Measurements from ENCODE around the gene CC2D2B. TPM values are rescaled to one million over a fixed set of nuclear protein-coding genes. Genes with fewer than 3 reads are reported as not detected.

The CC2D2B gene
- total and polyA plus RNA-seq, 2 of the 13 experiments (the other 11 are each of a cell fraction or from before 2014, with no cell fraction given) = 0.20 TPM; not detected in 1

DNA sequence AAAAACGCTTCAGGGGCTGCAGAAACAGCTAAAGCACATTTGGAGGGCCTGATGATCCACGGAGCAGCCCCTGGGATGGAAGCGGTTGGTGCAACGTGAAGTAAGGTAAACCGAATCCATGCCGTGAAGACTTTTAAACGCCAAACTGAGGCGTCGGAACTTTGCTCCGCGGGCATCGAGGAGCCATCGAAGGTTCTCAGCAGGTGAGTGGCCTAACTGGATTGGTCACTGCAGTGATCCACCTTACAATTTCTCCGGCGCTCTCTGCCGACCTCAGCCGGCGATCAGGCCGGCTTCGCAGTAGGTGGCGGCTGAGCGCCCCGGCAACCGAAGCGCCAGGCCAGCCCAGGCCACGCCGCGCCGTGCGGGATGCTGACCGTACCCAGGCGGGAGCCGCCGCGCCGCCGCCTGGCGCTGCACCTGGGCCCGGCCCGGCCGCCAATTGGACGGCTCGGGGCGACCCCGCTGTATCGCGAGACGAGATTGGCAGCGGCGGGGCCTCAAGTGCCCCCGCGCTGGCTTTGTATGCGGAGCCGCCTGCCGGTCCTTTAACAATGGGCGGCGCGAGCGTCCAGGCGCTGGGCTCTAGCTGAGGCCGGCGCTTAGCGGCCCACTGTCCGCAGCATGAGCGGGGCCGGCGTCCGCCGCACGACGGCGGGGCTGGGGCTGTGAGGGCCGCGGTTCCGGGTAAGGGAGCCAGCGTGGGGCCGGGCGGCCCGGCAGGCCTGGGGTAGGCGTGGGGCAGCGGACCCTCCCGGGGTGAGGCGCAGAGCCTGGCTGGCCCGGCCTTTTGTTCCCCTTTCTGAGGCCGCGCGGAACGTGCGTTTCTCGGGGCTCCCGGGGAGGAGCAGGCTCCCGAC lies 135.5 kb downstream of the CC2D2B start, which contains the start of gene CCNJ (continued):
- TF ChIP-seq NCOA5 (CRISPR knock-in tag; IDR thresholded peaks at IDR 0.05) = no peak
- TF ChIP-seq SKI (IDR thresholded peaks at IDR 0.05; ENCODE audit: partially characterized antibody) = peak; percentile 63
- no peak for TF ChIP-seq HNF4A (CRISPR knock-in tag; IDR thresholded peaks at IDR 0.05)
- no peak for TF ChIP-seq KAT2B (IDR thresholded peaks at IDR 0.05; ENCODE audit: borderline replicate concordance, low read depth, low read length)
- TF ChIP-seq, protein P1, sequence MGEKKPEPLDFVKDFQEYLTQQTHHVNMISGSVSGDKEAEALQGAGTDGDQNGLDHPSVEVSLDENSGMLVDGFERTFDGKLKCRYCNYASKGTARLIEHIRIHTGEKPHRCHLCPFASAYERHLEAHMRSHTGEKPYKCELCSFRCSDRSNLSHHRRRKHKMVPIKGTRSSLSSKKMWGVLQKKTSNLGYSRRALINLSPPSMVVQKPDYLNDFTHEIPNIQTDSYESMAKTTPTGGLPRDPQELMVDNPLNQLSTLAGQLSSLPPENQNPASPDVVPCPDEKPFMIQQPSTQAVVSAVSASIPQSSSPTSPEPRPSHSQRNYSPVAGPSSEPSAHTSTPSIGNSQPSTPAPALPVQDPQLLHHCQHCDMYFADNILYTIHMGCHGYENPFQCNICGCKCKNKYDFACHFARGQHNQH (CRISPR knock-in tag; IDR thresholded peaks at IDR 0.05) = peak; percentile 37
- TF ChIP-seq PHF21A (CRISPR knock-in tag; IDR thresholded peaks at IDR 0.05) = peak; percentile 75
- TF ChIP-seq, protein P2, sequence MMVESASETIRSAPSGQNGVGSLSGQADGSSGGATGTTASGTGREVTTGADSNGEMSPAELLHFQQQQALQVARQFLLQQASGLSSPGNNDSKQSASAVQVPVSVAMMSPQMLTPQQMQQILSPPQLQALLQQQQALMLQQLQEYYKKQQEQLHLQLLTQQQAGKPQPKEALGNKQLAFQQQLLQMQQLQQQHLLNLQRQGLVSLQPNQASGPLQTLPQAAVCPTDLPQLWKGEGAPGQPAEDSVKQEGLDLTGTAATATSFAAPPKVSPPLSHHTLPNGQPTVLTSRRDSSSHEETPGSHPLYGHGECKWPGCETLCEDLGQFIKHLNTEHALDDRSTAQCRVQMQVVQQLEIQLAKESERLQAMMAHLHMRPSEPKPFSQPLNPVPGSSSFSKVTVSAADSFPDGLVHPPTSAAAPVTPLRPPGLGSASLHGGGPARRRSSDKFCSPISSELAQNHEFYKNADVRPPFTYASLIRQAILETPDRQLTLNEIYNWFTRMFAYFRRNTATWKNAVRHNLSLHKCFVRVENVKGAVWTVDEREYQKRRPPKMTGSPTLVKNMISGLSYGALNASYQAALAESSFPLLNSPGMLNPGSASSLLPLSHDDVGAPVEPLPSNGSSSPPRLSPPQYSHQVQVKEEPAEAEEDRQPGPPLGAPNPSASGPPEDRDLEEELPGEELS (CRISPR knock-in tag; IDR thresholded peaks at IDR 0.05) = peak; percentile 44; the same call in 1 of the 2 replicates
- peak; percentile 82; the same call in 1 of the 2 replicates for TF ChIP-seq SIN3A (IDR thresholded peaks at IDR 0.05; ENCODE audit: borderline replicate concordance, low read depth, low read length)
- TF ChIP-seq FIP1L1 (IDR thresholded peaks at IDR 0.05; ENCODE audit: borderline replicate concordance, insufficient read depth, low read depth, low read length) = no peak
- TF ChIP-seq, protein P3, sequence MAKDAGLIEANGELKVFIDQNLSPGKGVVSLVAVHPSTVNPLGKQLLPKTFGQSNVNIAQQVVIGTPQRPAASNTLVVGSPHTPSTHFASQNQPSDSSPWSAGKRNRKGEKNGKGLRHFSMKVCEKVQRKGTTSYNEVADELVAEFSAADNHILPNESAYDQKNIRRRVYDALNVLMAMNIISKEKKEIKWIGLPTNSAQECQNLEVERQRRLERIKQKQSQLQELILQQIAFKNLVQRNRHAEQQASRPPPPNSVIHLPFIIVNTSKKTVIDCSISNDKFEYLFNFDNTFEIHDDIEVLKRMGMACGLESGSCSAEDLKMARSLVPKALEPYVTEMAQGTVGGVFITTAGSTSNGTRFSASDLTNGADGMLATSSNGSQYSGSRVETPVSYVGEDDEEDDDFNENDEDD (CRISPR knock-in tag; IDR thresholded peaks at IDR 0.05; ENCODE audit: borderline replicate concordance) = peak; percentile 94
- TF ChIP-seq RXRA (CRISPR knock-in tag; IDR thresholded peaks at IDR 0.05) = peak; percentile 68; the same call in 1 of the 2 replicates
- TF ChIP-seq ZMYM4 (CRISPR knock-in tag; IDR thresholded peaks at IDR 0.05) = peak; percentile 87; the same call in 1 of the 2 replicates
- TF ChIP-seq PCBP2 (optimal IDR thresholded peaks at IDR 0.05; ENCODE audit: low read depth, low read length, poor library complexity, severe bottlenecking) = no peak
- TF ChIP-seq RBAK (CRISPR knock-in tag; IDR thresholded peaks at IDR 0.05) = no peak
- TF ChIP-seq ZMYM3 (CRISPR knock-in tag; IDR thresholded peaks at IDR 0.05) = no peak
- no peak for TF ChIP-seq ZBTB25 (CRISPR knock-in tag; IDR thresholded peaks at IDR 0.05)
- peak; percentile 30; the same call in 1 of the 2 replicates for TF ChIP-seq SNAPC4 (CRISPR knock-in tag; IDR thresholded peaks at IDR 0.05)
- no peak for TF ChIP-seq CCAR2 (optimal IDR thresholded peaks at IDR 0.05; ENCODE audit: low read depth, low read length)
